ENCODE data around the gene HIVEP1.
"Not testable (repeated sequence)": the region's sequence is repeated elsewhere in the genome, so short reads cannot be mapped to it uniquely, and the experiment has no call there.

HIVEP1 gene

GRCh38 chr6:12126051-12126450 is 113.9 kb downstream of the HIVEP1 start:
- DNase-seq = no peak

GRCh38 chr6:12129523-12129922 is 117.4 kb downstream of the HIVEP1 start:
- DNase-seq = no peak

GRCh38 chr6:12132351-12133222 is 120.5 kb downstream of the HIVEP1 start:
- no peak for DNase-seq

GRCh38 chr6:12134581-12134980 is 122.5 kb downstream of the HIVEP1 start:
- no peak for DNase-seq

- DNase-seq = no peak
Measured at GRCh38 chr6:12134991-12135390, 122.9 kb downstream of the HIVEP1 start.

GRCh38 chr6:12136905-12137304 is 124.8 kb downstream of the HIVEP1 start:
- DNase-seq = no peak

GRCh38 chr6:12137480-12137879 is 125.4 kb downstream of the HIVEP1 start:
- no peak for DNase-seq

- peak; percentile 28 for DNase-seq
Measured at GRCh38 chr6:12138381-12138780, 126.3 kb downstream of the HIVEP1 start.

GRCh38 chr6:12138936-12139335 is 126.8 kb downstream of the HIVEP1 start:
- no peak for DNase-seq

- DNase-seq = no peak
Measured at GRCh38 chr6:12147557-12148316, 135.6 kb downstream of the HIVEP1 start.

GRCh38 chr6:12148317-12148801 is 136.2 kb downstream of the HIVEP1 start:
- no peak for DNase-seq

- no peak for DNase-seq
Measured at GRCh38 chr6:12148841-12149240, 136.7 kb downstream of the HIVEP1 start.

GRCh38 chr6:12149944-12150510 is 137.9 kb downstream of the HIVEP1 start:
- no peak for DNase-seq

- peak; percentile 17 for DNase-seq
Measured at GRCh38 chr6:12150812-12151432, 138.8 kb downstream of the HIVEP1 start.

- no peak for DNase-seq
Measured at GRCh38 chr6:12151433-12151820, 139.3 kb downstream of the HIVEP1 start.

GRCh38 chr6:12152023-12152970 is 140.2 kb downstream of the HIVEP1 start:
- no peak for DNase-seq

GRCh38 chr6:12155769-12156168 is 143.7 kb downstream of the HIVEP1 start:
- DNase-seq = not testable (repeated sequence)

GRCh38 chr6:12158686-12159415 is 146.7 kb downstream of the HIVEP1 start:
- DNase-seq = no peak

GRCh38 chr6:12160326-12160725 is 148.2 kb downstream of the HIVEP1 start:
- DNase-seq = no peak

GRCh38 chr6:12162213-12162612 is 150.1 kb downstream of the HIVEP1 start:
- DNase-seq = no peak

- peak; percentile 15 for DNase-seq
Measured at GRCh38 chr6:12163149-12163548, 151.0 kb downstream of the HIVEP1 start.
